Measurements from ENCODE around the gene LPCAT4. TPM values are rescaled to one million over a fixed set of nuclear protein-coding genes. Genes with fewer than 3 reads are reported as not detected.

The LPCAT4 gene
- total RNA-seq, 1 donor = 11.9 TPM

DNA sequence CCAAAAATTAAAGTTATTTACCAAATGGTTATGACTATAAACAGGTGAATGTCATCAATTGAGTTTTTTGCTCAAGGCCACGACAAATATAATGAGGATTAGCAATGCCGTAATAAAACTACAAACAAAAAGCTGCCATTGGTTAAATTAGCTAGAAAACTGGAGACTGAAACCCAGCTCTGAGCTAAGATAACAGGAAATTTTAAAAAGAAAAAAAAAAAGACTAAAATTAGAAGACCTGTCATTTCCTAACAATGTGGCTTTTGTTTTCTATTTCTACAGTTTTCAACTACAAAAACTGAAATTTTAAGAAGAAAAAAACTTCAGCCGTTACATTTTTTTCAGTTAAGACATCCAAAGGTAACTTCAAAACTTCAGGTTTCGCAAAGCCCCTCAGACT lies 39.1 kb downstream of the LPCAT4 start:
- DNase-seq (ENCODE audit: insufficient read length, low spot score, missing footprints) = no peak
- H3K27me3 ChIP-seq (ENCODE audit: insufficient read depth, low read length) = no peaks in the 10 kb centered on the region
- TF ChIP-seq, protein P1, sequence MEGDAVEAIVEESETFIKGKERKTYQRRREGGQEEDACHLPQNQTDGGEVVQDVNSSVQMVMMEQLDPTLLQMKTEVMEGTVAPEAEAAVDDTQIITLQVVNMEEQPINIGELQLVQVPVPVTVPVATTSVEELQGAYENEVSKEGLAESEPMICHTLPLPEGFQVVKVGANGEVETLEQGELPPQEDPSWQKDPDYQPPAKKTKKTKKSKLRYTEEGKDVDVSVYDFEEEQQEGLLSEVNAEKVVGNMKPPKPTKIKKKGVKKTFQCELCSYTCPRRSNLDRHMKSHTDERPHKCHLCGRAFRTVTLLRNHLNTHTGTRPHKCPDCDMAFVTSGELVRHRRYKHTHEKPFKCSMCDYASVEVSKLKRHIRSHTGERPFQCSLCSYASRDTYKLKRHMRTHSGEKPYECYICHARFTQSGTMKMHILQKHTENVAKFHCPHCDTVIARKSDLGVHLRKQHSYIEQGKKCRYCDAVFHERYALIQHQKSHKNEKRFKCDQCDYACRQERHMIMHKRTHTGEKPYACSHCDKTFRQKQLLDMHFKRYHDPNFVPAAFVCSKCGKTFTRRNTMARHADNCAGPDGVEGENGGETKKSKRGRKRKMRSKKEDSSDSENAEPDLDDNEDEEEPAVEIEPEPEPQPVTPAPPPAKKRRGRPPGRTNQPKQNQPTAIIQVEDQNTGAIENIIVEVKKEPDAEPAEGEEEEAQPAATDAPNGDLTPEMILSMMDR (IDR thresholded peaks at IDR 0.05; ENCODE audit: extremely low read depth, low read depth, low read length) = no peak
- no peaks in the 10 kb centered on the region for H3K4me1 ChIP-seq (ENCODE audit: insufficient read depth, low read length)
- H2AFZ ChIP-seq (ENCODE audit: low read length) = no peak overlapping the region
- H3K4me2 ChIP-seq (ENCODE audit: insufficient read depth, low read length) = no peak overlapping the region
- H3K79me2 ChIP-seq (ENCODE audit: insufficient read depth, low read length) = peaks cover 60% of the 10 kb centered on the region
- H4K20me1 ChIP-seq (ENCODE audit: insufficient read depth, low read length) = no peaks in the 10 kb centered on the region
- no peaks in the 10 kb centered on the region for H3K9me3 ChIP-seq (ENCODE audit: low read depth, low read length)
- no peak overlapping the region for H3K4me3 ChIP-seq (ENCODE audit: insufficient read depth, low read length)
- no peak overlapping the region for H3K27ac ChIP-seq (ENCODE audit: low read depth, low read length)
- H3K36me3 ChIP-seq (ENCODE audit: insufficient read depth, low read length) = no peaks in the 10 kb centered on the region

DNA sequence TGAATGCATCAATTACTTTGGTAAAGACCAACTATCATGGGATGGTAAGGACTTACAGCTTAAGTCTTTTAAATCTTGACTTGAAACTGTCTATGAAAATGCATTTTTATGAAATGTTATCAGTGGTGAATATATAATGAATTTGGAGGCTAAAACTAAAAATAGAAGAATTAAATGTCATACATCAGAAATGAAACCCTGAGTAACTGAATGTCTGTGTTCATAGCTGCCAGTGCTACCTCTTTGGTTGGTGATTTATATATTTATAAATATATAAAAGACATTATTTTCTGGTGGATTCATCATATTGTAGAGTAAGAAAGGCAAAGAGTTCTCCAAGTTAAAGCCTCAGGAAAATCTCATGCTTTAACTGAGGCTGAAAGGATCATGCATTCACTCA lies 41.6 kb downstream of the LPCAT4 start:
- Histone ChIP-seq H3K4me3 (ENCODE audit: insufficient read depth, low read length) (no peak overlapping the region), H3K36me3 (ENCODE audit: insufficient read depth, low read length) (no peaks in the 10 kb centered on the region), H2AFZ (ENCODE audit: low read length) (no peak overlapping the region), H3K27ac (ENCODE audit: low read depth, low read length) (no peak overlapping the region), H3K9me3 (ENCODE audit: low read depth, low read length) (no peaks in the 10 kb centered on the region), H4K20me1 (ENCODE audit: insufficient read depth, low read length) (no peaks in the 10 kb centered on the region), H3K4me1 (ENCODE audit: insufficient read depth, low read length) (no peaks in the 10 kb centered on the region), H3K27me3 (ENCODE audit: insufficient read depth, low read length) (no peaks in the 10 kb centered on the region), H3K79me2 (ENCODE audit: insufficient read depth, low read length) (peaks cover 53% of the 10 kb centered on the region), H3K4me2 (ENCODE audit: insufficient read depth, low read length) (no peak overlapping the region)
- no peak for DNase-seq (ENCODE audit: insufficient read length, low spot score, missing footprints)
- TF ChIP-seq, protein P1 (IDR thresholded peaks at IDR 0.05; ENCODE audit: extremely low read depth, low read depth, low read length) = no peak

DNA sequence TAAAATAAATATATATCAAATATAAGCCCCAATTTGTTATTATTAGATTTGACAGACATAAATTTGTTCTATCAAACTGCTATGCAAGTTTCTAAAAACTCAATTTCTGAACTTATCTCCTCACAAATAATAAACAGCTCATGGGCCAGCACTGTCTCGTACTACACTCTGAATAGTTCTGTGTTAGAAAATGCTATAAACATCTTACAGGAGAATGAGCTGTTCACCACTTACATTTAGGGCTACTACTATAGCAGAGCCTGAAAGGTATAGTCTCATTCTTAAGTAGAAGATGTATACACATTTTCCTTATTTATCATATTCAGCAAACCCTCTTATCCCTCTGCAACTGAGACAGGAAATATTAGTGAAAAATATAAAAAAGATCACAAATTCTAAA lies 42.1 kb downstream of the LPCAT4 start:
- H4K20me1 ChIP-seq (ENCODE audit: insufficient read depth, low read length) = no peaks in the 10 kb centered on the region
- H3K4me2 ChIP-seq (ENCODE audit: insufficient read depth, low read length) = no peak overlapping the region
- no peaks in the 10 kb centered on the region for H3K36me3 ChIP-seq (ENCODE audit: insufficient read depth, low read length)
- TF ChIP-seq, protein P1 (IDR thresholded peaks at IDR 0.05; ENCODE audit: extremely low read depth, low read depth, low read length) = no peak
- peaks cover 49% of the 10 kb centered on the region for H3K79me2 ChIP-seq (ENCODE audit: insufficient read depth, low read length)
- H3K9me3 ChIP-seq (ENCODE audit: low read depth, low read length) = no peaks in the 10 kb centered on the region
- H3K27ac ChIP-seq (ENCODE audit: low read depth, low read length) = no peak overlapping the region
- no peak overlapping the region for H3K4me3 ChIP-seq (ENCODE audit: insufficient read depth, low read length)
- H3K4me1 ChIP-seq (ENCODE audit: insufficient read depth, low read length) = no peaks in the 10 kb centered on the region
- no peak for DNase-seq (ENCODE audit: insufficient read length, low spot score, missing footprints)
- no peak overlapping the region for H2AFZ ChIP-seq (ENCODE audit: low read length)
- no peaks in the 10 kb centered on the region for H3K27me3 ChIP-seq (ENCODE audit: insufficient read depth, low read length)

DNA sequence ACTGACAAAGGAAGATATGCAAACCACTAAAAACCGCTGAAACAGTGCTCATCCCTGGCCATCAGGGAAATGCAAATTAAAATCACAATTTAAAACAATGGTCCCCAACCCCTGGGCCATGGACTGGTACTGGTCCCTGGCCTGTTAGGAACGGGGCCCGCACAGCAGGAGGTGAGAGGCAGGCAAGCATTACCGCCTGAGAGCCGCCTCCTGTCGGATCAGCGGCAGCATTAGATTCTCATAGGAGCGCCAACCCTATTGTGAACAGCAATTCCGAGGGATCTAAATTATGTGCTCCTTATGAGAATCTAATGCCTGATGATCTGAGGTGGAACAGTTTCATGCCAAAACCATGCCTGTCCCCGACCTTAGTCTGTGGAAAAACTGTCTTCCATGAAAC lies 43.8 kb downstream of the LPCAT4 start:
- DNase-seq (ENCODE audit: insufficient read length, low spot score, missing footprints) = no peak
- Histone ChIP-seq H3K79me2 (ENCODE audit: insufficient read depth, low read length) (peaks cover 37% of the 10 kb centered on the region), H3K27me3 (ENCODE audit: insufficient read depth, low read length) (no peaks in the 10 kb centered on the region), H3K9me3 (ENCODE audit: low read depth, low read length) (no peaks in the 10 kb centered on the region), H4K20me1 (ENCODE audit: insufficient read depth, low read length) (no peaks in the 10 kb centered on the region), H3K4me3 (ENCODE audit: insufficient read depth, low read length) (no peak overlapping the region), H3K4me2 (ENCODE audit: insufficient read depth, low read length) (no peak overlapping the region), H3K4me1 (ENCODE audit: insufficient read depth, low read length) (no peaks in the 10 kb centered on the region), H2AFZ (ENCODE audit: low read length) (no peak overlapping the region), H3K27ac (ENCODE audit: low read depth, low read length) (no peak overlapping the region), H3K36me3 (ENCODE audit: insufficient read depth, low read length) (no peaks in the 10 kb centered on the region)
- TF ChIP-seq, protein P1 (IDR thresholded peaks at IDR 0.05; ENCODE audit: extremely low read depth, low read depth, low read length) = no peak

All from osteoblast (primary cell).